Measurements from ENCODE around the gene OLIG2.

Gene OLIG2

GRCh38 chr21:33020558-33021100 lies 5.1 kb upstream of the OLIG2 start:
- no peak for DNase-seq

- no peak for DNase-seq
These were observed 4.6 kb upstream of the OLIG2 start for GRCh38 chr21:33021150-33021549.

- no peak for DNase-seq
These were observed 4.1 kb upstream of the OLIG2 start for GRCh38 chr21:33021667-33022066.

GRCh38 chr21:33022489-33022827 lies 3.3 kb upstream of the OLIG2 start:
- no peak for DNase-seq

- DNase-seq: no peak
These were observed 2.7 kb upstream of the OLIG2 start for GRCh38 chr21:33022828-33023573.

- no peak for DNase-seq
These were observed 2.0 kb upstream of the OLIG2 start for GRCh38 chr21:33023574-33024200.

- no peak for DNase-seq
These were observed 1.3 kb upstream of the OLIG2 start for GRCh38 chr21:33024201-33025103.

GRCh38 chr21:33025106-33025488 lies 638 bp upstream of the OLIG2 start:
- DNase-seq: no peak

GRCh38 chr21:33026443-33026858 lies 716 bp downstream of the OLIG2 start:
- DNase-seq: no peak

- DNase-seq: no peak
These were observed 1.2 kb downstream of the OLIG2 start for GRCh38 chr21:33026878-33027400.

GRCh38 chr21:33027401-33028286 lies 1.9 kb downstream of the OLIG2 start:
- no peak for DNase-seq

GRCh38 chr21:33028287-33028670 lies 2.5 kb downstream of the OLIG2 start:
- no peak for DNase-seq

GRCh38 chr21:33028773-33029384 lies 3.1 kb downstream of the OLIG2 start:
- DNase-seq: no peak

GRCh38 chr21:33029385-33029921 lies 3.7 kb downstream of the OLIG2 start:
- no peak for DNase-seq

GRCh38 chr21:33029975-33030461 lies 4.3 kb downstream of the OLIG2 start:
- DNase-seq: no peak

- no peak for DNase-seq
These were observed 4.9 kb downstream of the OLIG2 start for GRCh38 chr21:33030633-33031032.

- no peak for DNase-seq
These were observed 5.6 kb downstream of the OLIG2 start for GRCh38 chr21:33031152-33031911.

GRCh38 chr21:33032434-33033047 lies 6.8 kb downstream of the OLIG2 start:
- no peak for DNase-seq

GRCh38 chr21:33033094-33033951 lies 7.6 kb downstream of the OLIG2 start:
- no peak for DNase-seq

All from HCEC 1CT (cell line).